ENCODE measurements around the gene INPP5A. TPM values are rescaled to one million over a fixed set of nuclear protein-coding genes. Genes with fewer than 3 reads are reported as not detected.
A peak's percentile ranks its signal among the peaks of the same experiment; 100 is the strongest.

The INPP5A gene
- total and polyA plus RNA-seq, 10 donors, result 11.1 to 41.3 (median 30.8) TPM

GRCh38 chr10:132654708-132655661, 117.4 kb downstream of the INPP5A start:
- peaks cover 0 to 22% (median 14%) of the 10 kb centered on the region in 6 donors for H3K4me1 ChIP-seq
- no peak overlapping the region for H3K4me3 ChIP-seq
- no peaks in the 10 kb centered on the region for H3K9me3 ChIP-seq
- H3K27me3 ChIP-seq (replicated peaks in 1 of 7), result no peaks in the 10 kb centered on the region
- TF ChIP-seq POLR2AphosphoS5 (IDR thresholded peaks at IDR 0.05) (peak in 1 of 3 donors; percentile 49), CTCF (IDR thresholded peaks at IDR 0.05 in 8 of 11, conservative IDR thresholded peaks at IDR 0.05 in 3 of 11) (peak; percentile 58 to 93 (median 84)), POLR2A (IDR thresholded peaks at IDR 0.05) (no peak)
- intact Hi-C loops (cut with DNase I; ENCODE audit: low total_unique reads), result no loop called here
- WGBS, 5 donors, result 64 to 69% (median 68%) methylated on average over 41 to 48 of the region's 48 CpGs
- DNase-seq, result peak; percentile 88
- H3K27ac ChIP-seq, result no peak overlapping the region
- peaks cover 0 to 94% (median 35%) of the 10 kb centered on the region in 6 donors for H3K36me3 ChIP-seq

GRCh38 chr10:132655735-132656134, 118.1 kb downstream of the INPP5A start:
- intact Hi-C loops (cut with DNase I; ENCODE audit: low total_unique reads), result no loop called here
- peak; percentile 56 for DNase-seq
- peaks cover 0 to 94% (median 32%) of the 10 kb centered on the region in 6 donors for H3K36me3 ChIP-seq

GRCh38 chr10:132656283-132657126, 118.9 kb downstream of the INPP5A start:
- Histone ChIP-seq H3K4me3 (no peak overlapping the region), H3K9me3 (no peaks in the 10 kb centered on the region), H3K4me1 (peaks cover 0 to 22% (median 14%) of the 10 kb centered on the region in 6 donors), H3K36me3 (peaks cover 0 to 93% (median 30%) of the 10 kb centered on the region in 6 donors), H3K27me3 (replicated peaks in 1 of 7) (no peaks in the 10 kb centered on the region), H3K27ac (no peak overlapping the region)
- TF ChIP-seq POLR2A (IDR thresholded peaks at IDR 0.05) (no peak), CTCF (IDR thresholded peaks at IDR 0.05 in 8 of 11, conservative IDR thresholded peaks at IDR 0.05 in 3 of 11) (no peak), POLR2AphosphoS5 (IDR thresholded peaks at IDR 0.05) (no peak)
- peak; percentile 71 for DNase-seq
- 88 to 96% (median 94%) methylated on average over 9 to 18 of the region's 18 CpGs for WGBS, 5 donors
- intact Hi-C loops (cut with DNase I; ENCODE audit: low total_unique reads), result no loop called here

More at GRCh38 chr10:132655735-132656134, 118.1 kb downstream of the INPP5A start:
- Histone ChIP-seq H3K27me3 (replicated peaks in 1 of 7) (no peaks in the 10 kb centered on the region), H3K4me1 (peaks cover 0 to 22% (median 14%) of the 10 kb centered on the region in 6 donors), H3K9me3 (no peaks in the 10 kb centered on the region), H3K4me3 (no peak overlapping the region), H3K27ac (no peak overlapping the region)
- TF ChIP-seq CTCF (IDR thresholded peaks at IDR 0.05 in 8 of 11, conservative IDR thresholded peaks at IDR 0.05 in 3 of 11) (no peak), POLR2A (IDR thresholded peaks at IDR 0.05) (no peak), POLR2AphosphoS5 (IDR thresholded peaks at IDR 0.05) (no peak)
- whole genome bisulfite sequencing, 5 donors, result 92 to 95% (median 92%) methylated on average over 4 to 8 of the region's 8 CpGs; no CpG with 5 or more reads in 1 of the 5 donors
